ENCODE measurements around the gene AEBP1.
A peak's percentile ranks its signal among the peaks of the same experiment; 100 is the strongest.

AEBP1 gene

GRCh38 chr7:44066494-44067063 is 37.6 kb upstream of the AEBP1 start:
- no peak for DNase-seq (ENCODE audit: low read depth in 2 of 2)

- no peak for DNase-seq (ENCODE audit: low read depth in 2 of 2)
Observed at GRCh38 chr7:44067064-44067951, 36.8 kb upstream of the AEBP1 start.

- DNase-seq (ENCODE audit: low read depth in 2 of 2): no peak
Observed at GRCh38 chr7:44068054-44068453, 36.1 kb upstream of the AEBP1 start.

- DNase-seq (ENCODE audit: low read depth in 2 of 2): no peak
Observed at GRCh38 chr7:44071726-44072363, 32.3 kb upstream of the AEBP1 start.

GRCh38 chr7:44072364-44073231 is 31.5 kb upstream of the AEBP1 start:
- DNase-seq (ENCODE audit: low read depth in 2 of 2): peak; percentile 58 to 62

GRCh38 chr7:44073664-44074348 is 30.3 kb upstream of the AEBP1 start:
- DNase-seq (ENCODE audit: low read depth in 2 of 2): no peak

GRCh38 chr7:44074349-44074695 is 29.8 kb upstream of the AEBP1 start:
- DNase-seq (ENCODE audit: low read depth in 2 of 2): no peak

GRCh38 chr7:44075296-44076075 is 28.7 kb upstream of the AEBP1 start:
- no peak for DNase-seq (ENCODE audit: low read depth in 2 of 2)

GRCh38 chr7:44076101-44076895 is 27.8 kb upstream of the AEBP1 start:
- no peak for DNase-seq (ENCODE audit: low read depth in 2 of 2)

- DNase-seq (ENCODE audit: low read depth in 2 of 2): no peak
Observed at GRCh38 chr7:44077061-44077460, 27.1 kb upstream of the AEBP1 start.

GRCh38 chr7:44077681-44078091 is 26.5 kb upstream of the AEBP1 start:
- DNase-seq (ENCODE audit: low read depth in 2 of 2): no peak

- no peak for DNase-seq (ENCODE audit: low read depth in 2 of 2)
Observed at GRCh38 chr7:44078521-44078920, 25.6 kb upstream of the AEBP1 start.

- no peak for DNase-seq (ENCODE audit: low read depth in 2 of 2)
Observed at GRCh38 chr7:44079331-44080021, 24.7 kb upstream of the AEBP1 start.

- no peak for DNase-seq (ENCODE audit: low read depth in 2 of 2)
Observed at GRCh38 chr7:44080118-44080517, 24.0 kb upstream of the AEBP1 start.

- DNase-seq (ENCODE audit: low read depth in 2 of 2): no peak
Observed at GRCh38 chr7:44080686-44081265, 23.4 kb upstream of the AEBP1 start.

GRCh38 chr7:44081266-44081748 is 22.8 kb upstream of the AEBP1 start:
- DNase-seq (ENCODE audit: low read depth in 2 of 2): no peak

GRCh38 chr7:44082541-44083207 is 21.5 kb upstream of the AEBP1 start:
- DNase-seq (ENCODE audit: low read depth in 2 of 2): peak; percentile 98 to 99

- DNase-seq (ENCODE audit: low read depth in 2 of 2): no peak
Observed at GRCh38 chr7:44083796-44084195, 20.3 kb upstream of the AEBP1 start.

Measured in fibroblast of skin of left quadriceps (primary cell).